Erythroblast (primary cell): Measurements from ENCODE around the gene CCHCR1.

Experiments used
- DNase-seq, 2 experiments: peaks; one replicate each; lab custom pipeline; 2025; lab: John Stamatoyannopoulos, UW
- GATA1 ChIP-seq: IDR thresholded peaks from 2 replicates; pipeline ENCODE4 v1.6.1; 2011; ENCODE audit warnings: low read depth, mild to moderate bottlenecking, control low read depth, low read length, moderate library complexity
- POLR2A ChIP-seq: IDR thresholded peaks from 2 replicates; pipeline ENCODE4 v1.6.1; 2011; ENCODE audit warnings: mild to moderate bottlenecking, low read length

CCHCR1 gene

DNA sequence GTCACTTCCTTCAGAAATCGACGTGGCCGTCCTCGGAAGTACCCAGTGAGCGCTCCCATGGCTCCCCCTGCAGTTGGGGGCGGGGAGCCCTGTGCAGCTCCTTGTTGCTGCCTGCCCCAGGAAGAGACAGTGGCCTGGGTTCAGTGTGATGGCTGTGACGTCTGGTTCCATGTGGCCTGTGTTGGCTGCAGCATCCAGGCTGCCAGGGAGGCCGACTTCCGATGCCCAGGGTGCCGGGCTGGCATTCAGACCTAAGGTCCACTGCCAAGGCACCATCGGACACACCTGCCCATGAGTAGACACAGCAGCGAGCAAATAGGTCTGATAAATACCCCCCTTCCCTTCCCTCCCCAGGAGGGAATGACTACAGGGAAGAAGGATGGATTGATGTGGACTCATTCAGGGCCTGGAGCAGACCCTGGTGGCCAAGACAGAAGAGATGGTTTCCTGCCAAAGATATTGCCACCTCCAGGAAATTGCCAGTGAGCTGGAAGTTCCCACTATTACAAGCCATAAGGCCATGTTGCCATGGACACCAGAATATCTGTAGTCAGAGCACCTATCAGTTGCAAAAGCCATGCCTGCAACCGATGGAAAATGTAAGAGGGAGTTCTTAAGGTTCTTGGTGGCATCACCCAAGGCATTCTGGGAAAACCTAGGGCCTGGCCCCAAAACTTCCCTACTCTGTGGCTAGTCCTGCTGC, 5.0 kb upstream of the CCHCR1 start:
- TF ChIP-seq GATA1 (no peak), POLR2A (no peak)

DNA sequence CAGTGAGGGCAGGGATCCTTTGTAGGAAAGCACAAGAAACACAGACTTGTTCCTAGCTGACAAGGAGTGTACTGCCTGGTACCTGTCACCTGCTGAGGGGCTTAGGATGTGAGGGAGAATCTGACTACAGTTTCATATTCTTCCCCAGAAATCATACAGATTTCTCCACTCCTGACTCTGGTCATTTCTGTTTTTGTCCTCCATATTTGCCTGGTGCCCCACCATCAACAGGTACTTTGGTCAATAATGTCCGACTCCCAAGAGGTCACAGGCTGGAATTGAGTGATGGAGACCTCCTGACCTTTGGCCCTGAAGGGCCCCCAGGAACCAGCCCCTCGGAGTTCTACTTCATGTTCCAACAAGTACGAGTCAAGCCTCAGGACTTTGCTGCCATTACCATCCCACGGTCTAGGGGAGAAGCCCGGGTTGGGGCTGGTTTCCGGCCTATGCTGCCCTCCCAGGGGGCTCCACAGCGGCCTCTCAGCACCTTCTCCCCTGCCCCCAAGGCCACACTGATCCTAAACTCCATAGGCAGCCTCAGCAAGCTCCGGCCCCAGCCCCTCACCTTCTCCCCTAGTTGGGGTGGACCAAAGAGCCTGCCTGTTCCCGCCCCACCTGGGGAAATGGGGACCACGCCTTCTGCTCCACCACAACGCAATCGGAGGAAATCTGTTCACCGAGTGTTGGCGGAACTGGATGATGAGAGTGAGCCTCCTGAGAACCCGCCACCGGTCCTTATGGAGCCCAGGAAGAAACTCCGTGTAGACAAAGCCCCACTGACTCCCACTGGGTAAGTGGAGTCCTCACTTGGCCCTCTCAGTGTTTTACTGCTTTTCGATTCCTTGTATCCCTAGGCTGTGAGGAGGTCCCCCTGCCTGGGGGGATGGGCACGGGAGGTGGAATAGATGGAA, 3.9 kb upstream of the CCHCR1 start:
- TF ChIP-seq POLR2A (no peak), GATA1 (no peak)
- DNase-seq, result no peak

More for the DNA sequence above, 5.0 kb upstream of the CCHCR1 start:
- no peak for DNase-seq

DNA sequence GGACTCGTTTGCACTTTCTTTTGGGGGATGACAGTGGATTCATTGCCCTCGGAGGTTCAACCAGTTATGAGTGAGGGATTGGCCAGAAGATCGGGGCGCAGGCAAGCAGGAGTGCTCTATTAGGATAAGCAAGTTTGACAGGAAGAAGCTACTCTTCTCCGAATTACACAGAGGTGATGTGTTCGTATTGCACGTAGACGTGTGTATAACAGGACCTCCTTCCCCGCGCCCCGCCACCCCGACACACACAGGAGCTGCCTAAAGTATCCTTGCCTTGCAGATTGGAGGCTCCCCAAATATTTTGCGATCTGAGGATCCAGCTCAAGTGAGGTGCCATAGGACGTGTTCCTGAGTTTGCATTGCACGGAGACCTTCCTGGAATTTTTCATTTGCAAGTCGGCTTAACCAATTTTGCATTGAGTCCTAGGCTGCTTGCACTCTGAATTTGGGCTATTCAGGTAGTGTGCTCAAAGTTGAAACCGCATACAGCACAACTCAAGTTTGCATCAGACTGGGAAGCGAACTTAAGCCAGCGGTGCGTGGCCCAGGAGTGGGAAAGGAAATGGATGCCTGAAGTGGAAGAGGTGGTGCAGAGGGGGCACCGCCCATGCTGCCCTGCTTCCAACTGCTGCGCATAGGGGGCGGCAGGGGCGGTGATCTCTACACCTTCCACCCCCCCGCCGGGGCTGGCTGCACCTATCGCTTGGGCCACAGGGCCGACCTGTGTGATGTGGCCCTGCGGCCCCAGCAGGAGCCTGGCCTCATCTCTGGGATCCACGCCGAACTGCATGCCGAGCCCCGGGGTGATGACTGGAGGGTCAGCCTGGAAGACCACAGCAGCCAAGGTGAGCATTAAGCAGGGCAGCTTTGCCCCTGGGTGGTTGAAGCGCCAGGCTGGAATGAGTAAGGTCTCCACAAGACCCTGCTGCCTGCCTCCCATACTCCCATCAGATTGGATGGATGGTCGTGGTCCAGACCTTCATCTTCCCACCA, 1.6 kb upstream of the CCHCR1 start:
- DNase-seq, result peak; percentile 66 to 72
- TF ChIP-seq POLR2A (no peak), GATA1 (no peak)

DNA sequence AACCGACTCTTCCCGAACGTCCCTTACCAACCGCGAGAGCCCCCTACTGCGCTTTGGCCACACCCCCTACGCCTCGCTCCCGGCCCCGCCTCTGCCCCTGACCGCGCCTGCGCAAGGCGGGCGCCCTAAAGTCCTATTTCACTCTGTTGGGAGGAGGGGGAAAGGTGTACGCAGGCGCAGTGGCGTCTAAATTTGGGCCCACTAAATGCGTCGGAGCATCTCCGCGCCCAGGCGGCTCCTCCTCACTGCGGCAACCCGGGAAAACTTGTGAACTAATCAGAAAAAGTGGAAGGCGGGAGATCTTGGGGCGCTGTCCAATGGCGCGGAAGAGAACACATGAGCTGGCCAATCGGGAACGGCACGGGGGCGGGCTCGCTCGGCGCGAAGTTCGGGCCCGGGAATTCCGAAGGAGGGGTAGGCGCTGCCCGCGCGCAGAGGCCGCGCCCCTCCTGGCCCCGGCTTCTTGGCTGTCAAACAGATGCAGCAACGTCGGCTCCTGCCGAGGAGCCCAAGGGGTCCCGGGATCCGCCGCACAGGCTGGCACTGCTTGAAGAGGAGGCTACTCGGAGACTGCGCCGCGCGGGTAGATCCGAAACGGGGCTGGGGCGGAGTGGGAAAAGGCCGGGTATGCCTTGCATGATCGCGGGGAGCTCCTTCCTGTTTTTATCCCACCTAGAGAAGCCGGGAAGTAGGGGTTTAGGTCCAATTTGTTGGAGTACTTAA, 699 bp upstream of the CCHCR1 start, which contains the start of gene TCF19:
Gene TCF19, plus strand, starts transcription at position 450 of the 723 bp plus-strand sequence. CDS start 881 bp downstream, outside the sequence.
- peak; percentile 99 to 100 for DNase-seq
- no peak for TF ChIP-seq GATA1
- peak; percentile 57 for TF ChIP-seq POLR2A

DNA sequence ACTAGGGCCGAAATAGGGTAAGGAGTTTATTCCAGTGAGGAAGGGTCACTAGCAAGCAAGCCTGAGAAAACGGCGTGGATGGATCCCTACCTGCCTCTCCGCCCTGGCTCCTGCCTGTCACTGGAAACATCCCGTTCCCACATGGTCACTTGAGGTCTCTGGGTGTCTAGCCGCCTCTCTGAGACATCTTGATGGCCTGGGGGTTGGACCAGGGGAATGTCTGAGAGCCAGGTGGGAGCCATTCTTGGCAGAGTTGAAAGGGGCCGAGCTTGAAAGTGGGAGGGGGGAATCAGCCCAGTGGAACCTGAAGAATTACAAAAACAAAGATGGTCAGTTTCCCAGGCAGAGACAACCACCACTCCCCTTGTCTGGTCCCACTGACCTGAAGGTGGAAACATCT, 961 bp downstream of the CCHCR1 start:
- TF ChIP-seq GATA1 (no peak), POLR2A (no peak)
- no peak for DNase-seq

DNA sequence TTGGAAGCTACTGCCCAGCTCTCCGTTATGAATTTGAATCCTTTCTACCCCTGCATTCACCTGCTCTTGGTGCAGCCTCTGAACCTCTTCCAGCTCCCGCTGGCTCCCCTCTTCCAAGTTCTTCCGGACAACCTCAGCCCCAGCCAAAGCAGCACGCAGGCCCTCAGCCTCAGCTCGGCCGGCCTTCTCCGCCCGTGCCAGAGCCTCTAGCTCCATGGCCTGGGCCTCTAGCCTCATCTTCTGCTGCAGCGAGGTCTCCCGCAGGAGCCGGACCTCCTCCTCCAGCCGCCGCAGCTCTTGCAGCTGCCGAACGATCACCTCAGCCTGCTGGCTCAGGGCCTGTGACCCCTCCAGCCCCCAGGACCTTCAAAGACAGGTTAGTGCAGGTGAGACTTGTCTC, 3.2 kb downstream of the CCHCR1 start:
- DNase-seq, result no peak
- no peak for TF ChIP-seq POLR2A
- TF ChIP-seq GATA1, result no peak

DNA sequence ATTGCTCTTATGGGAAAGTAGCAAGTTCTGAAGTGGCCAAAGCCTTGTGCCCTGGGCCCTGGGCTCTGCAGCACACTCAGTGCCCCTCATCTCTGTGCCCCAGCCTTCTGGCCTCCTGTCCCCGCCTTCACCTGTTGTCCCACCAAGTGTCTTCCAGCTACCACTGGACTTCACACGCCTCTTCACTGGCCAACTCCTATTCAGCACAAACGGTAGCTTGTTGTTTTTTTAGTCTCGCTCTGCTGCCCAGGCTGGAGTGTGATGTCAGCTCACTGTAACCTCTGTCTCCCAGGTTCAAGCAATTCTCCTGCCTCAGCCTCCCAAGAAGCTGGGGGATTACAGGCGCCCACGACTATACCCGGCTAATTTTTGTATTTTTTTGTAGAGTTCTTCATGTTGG, 4.8 kb downstream of the CCHCR1 start:
- TF ChIP-seq POLR2A (no peak), GATA1 (no peak)
- no peak for DNase-seq

DNA sequence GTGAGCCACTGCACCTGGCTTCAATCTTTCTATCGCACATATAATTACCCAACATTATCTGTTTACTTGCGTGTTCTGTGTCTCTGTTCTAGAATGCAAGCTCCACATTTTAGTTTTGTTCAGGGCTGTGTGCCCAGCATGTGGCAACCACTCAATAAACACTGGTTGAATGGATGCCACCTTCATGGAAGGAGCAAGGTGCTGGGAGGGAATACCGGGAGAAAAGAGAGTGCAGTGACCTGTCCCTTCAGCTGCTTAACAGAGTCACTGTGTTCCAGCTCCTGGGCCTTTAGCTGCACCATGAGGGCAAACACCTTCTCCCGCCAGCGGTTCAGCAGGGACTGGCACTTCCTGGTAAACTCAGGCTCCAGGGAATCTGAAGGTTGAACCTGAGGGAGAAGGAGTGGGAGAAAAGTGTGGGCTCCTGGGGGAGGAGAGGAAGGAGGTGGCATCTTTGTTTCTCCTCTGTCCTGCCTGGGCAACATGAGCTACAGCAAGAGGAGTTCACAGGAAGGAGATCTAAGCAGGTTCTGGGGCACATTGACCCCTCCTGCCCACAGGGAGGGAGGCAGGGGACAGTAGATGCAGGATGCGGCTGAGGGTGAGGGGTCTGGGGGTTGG, 7.7 kb downstream of the CCHCR1 start:
- DNase-seq, result no peak
- no peak for TF ChIP-seq POLR2A
- no peak for TF ChIP-seq GATA1

DNA sequence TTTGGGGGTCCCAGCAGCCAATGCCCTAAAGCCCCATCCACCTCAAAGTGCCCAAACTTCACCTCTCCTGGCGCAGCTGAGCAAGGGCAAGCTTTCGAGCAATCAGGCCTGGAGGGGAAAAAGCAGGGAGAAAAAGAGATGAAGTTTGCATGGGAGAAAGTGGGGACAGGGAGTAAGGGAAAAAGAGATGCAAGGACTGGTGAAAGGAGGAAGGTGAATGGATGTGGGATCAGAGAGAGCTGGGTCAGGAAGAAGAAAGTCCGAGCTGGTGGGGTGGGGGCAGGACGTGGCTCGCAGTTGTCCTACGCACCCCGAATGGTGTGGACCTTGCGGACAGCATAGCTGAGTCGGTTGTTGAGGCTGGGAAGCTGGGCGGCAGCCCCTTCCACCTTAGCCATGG, 12.2 kb downstream of the CCHCR1 start:
- DNase-seq, result no peak
- TF ChIP-seq GATA1, result no peak
- TF ChIP-seq POLR2A, result no peak

DNA sequence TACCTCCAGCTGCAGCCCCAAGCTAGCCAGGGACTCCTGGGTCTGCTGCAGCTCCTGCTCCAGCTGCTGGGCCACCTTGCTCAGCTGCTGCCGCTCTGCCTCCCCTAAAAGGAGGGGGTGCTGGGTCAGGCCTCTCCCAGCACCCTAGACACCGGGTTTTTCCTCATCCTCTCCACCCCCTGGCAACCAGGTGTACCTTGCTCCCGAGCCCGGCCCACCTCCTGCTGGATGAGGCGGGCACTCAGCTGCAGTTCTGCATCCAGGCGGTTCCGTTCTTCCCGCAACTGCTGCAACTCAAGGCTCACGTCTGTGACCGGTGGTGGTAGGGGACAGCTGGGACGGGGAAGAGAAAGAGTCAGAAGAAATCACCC, 12.6 kb downstream of the CCHCR1 start:
- TF ChIP-seq POLR2A, result no peak
- no peak for TF ChIP-seq GATA1
- no peak for DNase-seq

DNA sequence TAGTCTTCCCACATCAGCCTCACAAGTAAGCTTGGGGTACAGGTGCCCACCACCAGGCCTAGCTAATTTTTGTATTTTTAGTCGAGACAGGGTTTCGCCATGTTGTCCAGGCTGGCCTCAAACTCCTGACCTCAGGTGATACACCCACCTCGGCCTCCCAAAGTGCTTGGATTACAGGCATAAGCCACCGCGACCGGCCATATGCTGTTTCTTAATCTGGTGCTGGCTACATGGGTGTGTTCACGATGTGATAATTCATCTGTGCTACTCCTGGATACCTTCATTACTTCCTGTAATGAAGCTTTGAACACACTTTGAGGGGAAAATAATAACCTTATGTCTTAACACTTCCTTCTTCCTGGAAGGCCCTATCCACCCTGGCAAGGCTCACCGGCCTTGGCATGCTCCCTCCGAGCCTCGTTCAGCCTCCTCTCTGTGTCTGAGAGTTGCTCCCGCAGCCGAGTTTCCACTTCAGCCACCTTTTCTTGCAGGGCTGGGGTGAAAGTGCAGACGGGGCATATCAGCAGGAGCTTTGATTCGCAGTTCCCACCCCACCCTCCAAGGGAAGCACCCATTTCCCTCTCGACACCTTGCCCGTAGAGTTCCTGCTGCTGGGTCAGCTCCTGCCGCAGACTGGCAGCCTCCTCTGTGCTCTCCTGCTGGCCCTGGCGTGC, 13.2 kb downstream of the CCHCR1 start:
- DNase-seq, result no peak
- TF ChIP-seq GATA1 (no peak), POLR2A (no peak)

DNA sequence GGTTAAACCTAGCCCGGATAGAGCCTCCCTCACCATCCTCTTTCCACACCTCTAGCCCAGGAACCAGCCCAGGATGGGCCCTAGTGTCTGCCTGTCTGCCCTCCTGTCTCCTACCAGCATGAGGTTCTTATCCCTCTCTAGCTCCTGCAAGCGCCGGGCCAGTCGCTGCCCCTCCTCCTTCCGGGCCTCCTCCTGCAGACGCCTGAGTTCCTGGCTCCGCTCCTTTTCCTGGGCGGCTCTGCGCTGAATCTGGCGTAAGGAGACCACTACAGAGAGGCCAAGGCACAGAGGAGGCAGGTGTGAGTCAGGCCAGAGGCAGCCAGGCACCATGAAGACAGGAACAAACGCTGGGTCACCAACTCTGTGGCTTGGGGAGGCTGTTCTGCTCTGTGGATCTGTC, 14.5 kb downstream of the CCHCR1 start:
- no peak for DNase-seq
- TF ChIP-seq GATA1 (no peak), POLR2A (no peak)
